Smooth muscle cell (in vitro differentiated cells): ENCODE results near the gene PRKCH. TPM values are rescaled to one million over a fixed set of nuclear protein-coding genes. Genes with fewer than 3 reads are reported as not detected.

Experiments used
- DNase-seq: peaks from one replicate; lab custom pipeline; 2025; ENCODE audit not compliant: unreplicated experiment; lab: John Stamatoyannopoulos, UW
- H2AFZ ChIP-seq: fragments of 200-600 bp; sonication (generic); 2 replicates; pipeline ENCODE4 v1.6.0; 2016; ENCODE audit warnings: antibody characterized with exemption, low read depth, mild to moderate bottlenecking
- H3F3A ChIP-seq: fragments of 200-600 bp; sonication (generic); 2 replicates; pipeline ENCODE4 v1.6.0; 2017; ENCODE audit warnings: antibody characterized with exemption, low read depth
- H3K27ac ChIP-seq: fragments of 200-600 bp; sonication (generic); 2 replicates; pipeline ENCODE4 v1.5.1; 2016; ENCODE audit warnings: low read depth, mild to moderate bottlenecking
- H3K27me3 ChIP-seq: fragments of 200-600 bp; sonication (generic); 2 replicates; pipeline ENCODE4 v1.6.1; 2016; ENCODE audit warnings: low read depth, mild to moderate bottlenecking
- H3K36me3 ChIP-seq: fragments of 200-600 bp; sonication (generic); 2 replicates; pipeline ENCODE4 v1.5.1; 2016; ENCODE audit warnings: low read depth
- H3K4me1 ChIP-seq: fragments of 200-600 bp; sonication (generic); 2 replicates; pipeline ENCODE4 v1.5.1; 2016; ENCODE audit warnings: low read depth
- H3K4me2 ChIP-seq: fragments of 200-600 bp; sonication (generic); 2 replicates; pipeline ENCODE4 v1.6.0; 2016; ENCODE audit warnings: mild to moderate bottlenecking
- H3K4me3 ChIP-seq: fragments of 200-600 bp; sonication (generic); 2 replicates; pipeline ENCODE4 v1.5.1; 2016; ENCODE audit warnings: mild to moderate bottlenecking
- H3K79me2 ChIP-seq: fragments of 200-600 bp; sonication (generic); 2 replicates; pipeline ENCODE4 v1.6.0; 2016; ENCODE audit warnings: low read depth, mild to moderate bottlenecking
- H3K9ac ChIP-seq: fragments of 200-600 bp; sonication (generic); 2 replicates; pipeline ENCODE4 v1.6.0; 2016; ENCODE audit warnings: low read depth
- H3K9me3 ChIP-seq: fragments of 200-600 bp; sonication (generic); replicated peaks from 2 replicates; pipeline ENCODE4 v1.5.1; 2016; ENCODE audit warnings: low read depth
- H4K20me1 ChIP-seq: fragments of 200-600 bp; sonication (generic); 2 replicates; pipeline ENCODE4 v1.6.0; 2016; ENCODE audit warnings: low read depth
- CTCF ChIP-seq: fragments of 200-600 bp; sonication (generic); IDR thresholded peaks from 2 replicates; pipeline ENCODE4 v1.5.1; 2017; ENCODE audit warnings: borderline replicate concordance, mild to moderate bottlenecking, antibody characterized with exemption; ENCODE audit not compliant: insufficient read depth, poor library complexity, severe bottlenecking
- WGBS: methylation state at CpG from one replicate; pipeline ENCODE4 v1.1.7; 2016; ENCODE audit warnings: low lambda C conversion rate; 5-methylcytosine and 5-hydroxymethylcytosine counted together
- polyA plus RNA-seq: library from polyadenylated mRNA; unstranded; fragments of >200 nt; fragmentation: Nextera tagmentation; extraction: Ambion mirVana; gene quantifications from 2 replicates; pipeline ENCODE4 v1.2.1, GENCODE V29; 2016
- total RNA-seq: library from RNA; depleted of rRNA; stranded (reverse); fragments of >200 nt; gene quantifications from 2 replicates; pipeline ENCODE4 v1.2.3, GENCODE V29; 2014

Gene PRKCH
- total and polyA plus RNA-seq, 2 experiments from 2014 or later, result 1.5 to 7.6 TPM

GRCh38 chr14:61346221-61346620 is 24.8 kb downstream of the PRKCH start:
- no peak for TF ChIP-seq CTCF
- Histone ChIP-seq H3K9me3 (no peaks in the 10 kb centered on the region), H2AFZ (no peak overlapping the region), H3K4me2 (no peak overlapping the region), H3K79me2 (no peaks in the 10 kb centered on the region), H3K4me1 (no peaks in the 10 kb centered on the region), H4K20me1 (no peaks in the 10 kb centered on the region), H3K27me3 (no peaks in the 10 kb centered on the region), H3F3A (no peaks in the 10 kb centered on the region), H3K27ac (no peak overlapping the region), H3K36me3 (no peaks in the 10 kb centered on the region), H3K9ac (no peak overlapping the region), H3K4me3 (no peak overlapping the region)
- DNase-seq, result no peak
- WGBS, result 77% methylated on average over 2 of the region's 2 CpGs

- no peaks in the 10 kb centered on the region for H3K79me2 ChIP-seq
- H3K27ac ChIP-seq, result no peak overlapping the region
- no peaks in the 10 kb centered on the region for H4K20me1 ChIP-seq
- TF ChIP-seq CTCF, result no peak
- H3K4me2 ChIP-seq, result no peak overlapping the region
- 58% methylated on average over 4 of the region's 4 CpGs for WGBS
- DNase-seq, result no peak
- no peak overlapping the region for H3K4me3 ChIP-seq
- H3K4me1 ChIP-seq, result no peaks in the 10 kb centered on the region
- H2AFZ ChIP-seq, result no peak overlapping the region
- no peaks in the 10 kb centered on the region for H3F3A ChIP-seq
- no peaks in the 10 kb centered on the region for H3K27me3 ChIP-seq
- no peaks in the 10 kb centered on the region for H3K36me3 ChIP-seq
- no peaks in the 10 kb centered on the region for H3K9me3 ChIP-seq
- H3K9ac ChIP-seq, result no peak overlapping the region
Observed at GRCh38 chr14:61346793-61347192, 25.4 kb downstream of the PRKCH start.

DNA sequence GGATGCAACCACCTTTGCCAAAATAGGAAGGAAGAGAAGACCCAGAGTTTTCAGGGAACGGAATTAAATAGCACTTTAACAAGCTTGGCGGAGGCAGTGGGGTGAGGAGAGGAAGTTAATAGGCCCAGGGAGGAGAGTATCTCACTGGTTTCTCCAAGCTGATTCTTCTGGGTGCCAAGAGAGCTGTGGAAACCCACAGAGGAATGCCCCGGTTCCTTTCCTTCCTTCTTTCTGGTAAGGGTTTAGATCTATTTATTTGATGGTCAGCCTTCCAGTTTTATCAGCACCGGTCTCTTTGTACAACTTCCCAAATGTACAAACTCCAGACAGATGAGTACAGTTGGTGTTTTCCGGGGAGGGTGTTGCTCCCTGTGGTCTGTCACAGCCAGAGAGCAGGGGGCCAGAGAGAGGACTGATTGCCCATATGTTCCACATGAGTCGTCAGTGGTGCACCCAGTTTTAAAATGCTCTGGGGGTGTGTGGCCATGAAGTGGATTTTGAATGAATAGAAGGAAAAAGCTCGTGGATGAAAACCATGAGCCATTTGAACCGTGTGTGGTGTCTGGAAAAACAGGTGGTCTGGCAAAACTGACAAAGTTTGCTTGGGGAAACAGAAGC is 26.6 kb downstream of the PRKCH start:
- DNase-seq, result no peak
- no peak overlapping the region for H3K4me2 ChIP-seq
- TF ChIP-seq CTCF, result no peak
- no peaks in the 10 kb centered on the region for H3K27me3 ChIP-seq
- WGBS, result 72% methylated on average over 8 of the region's 8 CpGs
- no peak overlapping the region for H2AFZ ChIP-seq
- H3K36me3 ChIP-seq, result no peaks in the 10 kb centered on the region
- H3K4me1 ChIP-seq, result no peaks in the 10 kb centered on the region
- H3K9me3 ChIP-seq, result no peaks in the 10 kb centered on the region
- no peaks in the 10 kb centered on the region for H3F3A ChIP-seq
- no peak overlapping the region for H3K9ac ChIP-seq
- H3K4me3 ChIP-seq, result no peak overlapping the region
- no peaks in the 10 kb centered on the region for H3K79me2 ChIP-seq
- H4K20me1 ChIP-seq, result no peaks in the 10 kb centered on the region
- no peak overlapping the region for H3K27ac ChIP-seq
